Mesothelial cell of epicardium (in vitro differentiated cells): ENCODE measurements around the gene ADSS1. TPM values are rescaled to one million over a fixed set of nuclear protein-coding genes. Genes with fewer than 3 reads are reported as not detected.

Experiments
- DNase-seq, 2 experiments: peaks; one replicate each; pipeline ENCODE4 v3.0.0; 2021; ENCODE audit warnings: low spot score in 2 of 2; ENCODE audit not compliant: unreplicated experiment in 2 of 2
- H3K27ac Mint-ChIP-seq: 2 replicates; pipeline ENCODE4 v1.8.0; 2021; ENCODE audit warnings: mixed read lengths
- H3K27me3 Mint-ChIP-seq: 2 replicates; pipeline ENCODE4 v1.8.0; 2021; ENCODE audit warnings: low read depth, mixed read lengths
- H3K36me3 Mint-ChIP-seq: 2 replicates; pipeline ENCODE4 v1.8.0; 2021; ENCODE audit warnings: mixed read lengths
- H3K4me1 Mint-ChIP-seq: 2 replicates; pipeline ENCODE4 v1.8.0; 2021; ENCODE audit warnings: mixed read lengths
- H3K4me3 Mint-ChIP-seq: 2 replicates; pipeline ENCODE4 v1.8.0; 2021; ENCODE audit warnings: mild to moderate bottlenecking, moderate library complexity, mixed read lengths
- H3K9me3 Mint-ChIP-seq: 2 replicates; pipeline ENCODE4 v1.8.0; 2021; ENCODE audit warnings: mixed read lengths
- CTCF ChIP-seq: fragments of 200-600 bp; sonication (generic); IDR thresholded peaks from one replicate; pipeline ENCODE4 v1.5.0; 2021; ENCODE audit warnings: antibody characterized with exemption; ENCODE audit not compliant: unreplicated experiment
- microRNA-seq: library from miRNA; unstranded; fragments of <30 nt; microRNA quantifications from one replicate; pipeline ENCODE4 v1.2.0, GENCODE V29; 2021; ENCODE audit warnings: inconsistent platforms, mixed read lengths
- total RNA-seq: library from RNA; stranded (reverse); gene quantifications from 3 replicates; pipeline ENCODE4 v1.2.1, GENCODE V29; 2021

Gene ADSS1
- total RNA-seq, 1 donor from 2014 or later = 17.1 TPM

GRCh38 chr14:104794099-104794498 lies 70.1 kb downstream of the ADSS1 start:
- Mint-ChIP-seq H3K4me1 (peaks cover 33% of the 10 kb centered on the region), H3K9me3 (no peaks in the 10 kb centered on the region), H3K27me3 (peaks cover 11% of the 10 kb centered on the region), H3K4me3 (peak overlapping the region; percentile 86), H3K36me3 (no peaks in the 10 kb centered on the region), H3K27ac (peak overlapping the region; percentile 90)
- no peak for DNase-seq
- TF ChIP-seq CTCF = no peak

- H3K27ac Mint-ChIP-seq = peak overlapping the region; percentile 90
- no peaks in the 10 kb centered on the region for H3K36me3 Mint-ChIP-seq
- no peak for DNase-seq
- H3K4me3 Mint-ChIP-seq = peak overlapping the region; percentile 86
- no peaks in the 10 kb centered on the region for H3K9me3 Mint-ChIP-seq
- H3K27me3 Mint-ChIP-seq = peaks cover 11% of the 10 kb centered on the region
- TF ChIP-seq CTCF = no peak
- H3K4me1 Mint-ChIP-seq = peaks cover 38% of the 10 kb centered on the region
These were observed 70.6 kb downstream of the ADSS1 start for GRCh38 chr14:104794631-104794992.

DNA sequence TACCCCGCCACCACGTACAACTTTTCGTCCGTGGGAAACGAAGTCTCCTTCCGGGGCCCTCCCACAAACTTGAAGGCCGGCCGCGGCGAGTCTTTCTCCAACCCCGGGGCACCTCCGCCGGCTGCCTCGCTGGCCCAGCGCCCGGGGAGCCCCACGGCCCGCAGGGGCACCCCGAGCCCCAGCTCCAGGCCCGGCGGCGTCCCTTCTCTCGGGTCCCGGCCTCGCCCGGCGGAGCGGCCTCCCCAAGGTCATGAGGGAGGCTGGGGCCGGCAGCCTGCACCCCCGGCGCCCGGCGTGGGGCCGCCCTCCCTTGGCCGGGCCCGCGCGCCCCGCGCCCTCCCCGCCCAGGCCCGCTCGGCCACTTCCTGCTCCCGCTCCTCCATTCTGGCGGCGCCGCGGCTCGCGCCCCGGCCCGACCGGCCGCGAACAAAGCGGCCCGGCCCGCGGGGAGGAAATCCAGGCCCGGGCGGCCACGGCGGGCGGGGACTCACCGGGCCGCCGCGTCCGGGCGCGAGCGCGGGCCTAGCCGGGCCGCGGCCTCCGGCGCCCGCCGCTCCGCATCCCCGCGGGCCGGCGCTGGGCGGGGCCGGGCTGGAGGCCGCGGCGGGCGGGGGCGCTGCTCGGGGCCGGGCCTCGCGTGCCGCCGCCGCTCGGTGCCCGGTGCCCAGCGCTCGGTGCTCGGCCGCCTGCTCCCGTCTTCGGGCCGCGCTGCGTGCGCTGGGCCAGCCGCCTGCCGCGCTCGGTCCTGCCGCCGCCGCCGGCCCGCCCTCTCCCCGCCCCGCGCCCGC lies 71.2 kb downstream of the ADSS1 start, which contains the start of gene AKT1:
Gene AKT1, minus strand, starts transcription at position 756 of the 788 bp plus-strand sequence. CDS start 3,105 bp downstream, outside the sequence.
- H3K4me3 Mint-ChIP-seq = peak within 1 kb of the TSS; percentile 86
- peaks cover 41% of the 10 kb centered on the region for H3K4me1 Mint-ChIP-seq
- no peaks in the 10 kb centered on the region for H3K9me3 Mint-ChIP-seq
- TF ChIP-seq CTCF = no peak
- DNase-seq = peak in 1 of 2 experiments; percentile 51
- H3K27me3 Mint-ChIP-seq = peaks cover 11% of the 10 kb centered on the region
- peak within 1 kb of the TSS; percentile 90 for H3K27ac Mint-ChIP-seq
- no peaks in the 10 kb centered on the region for H3K36me3 Mint-ChIP-seq

- H3K27me3 Mint-ChIP-seq = peaks cover 11% of the 10 kb centered on the region
- peak overlapping the region; percentile 68 for H3K4me3 Mint-ChIP-seq
- H3K4me1 Mint-ChIP-seq = peaks cover 41% of the 10 kb centered on the region
- DNase-seq = no peak
- H3K27ac Mint-ChIP-seq = peak overlapping the region; percentile 59
- no peaks in the 10 kb centered on the region for H3K36me3 Mint-ChIP-seq
- TF ChIP-seq CTCF = no peak
- no peaks in the 10 kb centered on the region for H3K9me3 Mint-ChIP-seq
These were observed 72.0 kb downstream of the ADSS1 start for GRCh38 chr14:104795781-104796686.

DNA sequence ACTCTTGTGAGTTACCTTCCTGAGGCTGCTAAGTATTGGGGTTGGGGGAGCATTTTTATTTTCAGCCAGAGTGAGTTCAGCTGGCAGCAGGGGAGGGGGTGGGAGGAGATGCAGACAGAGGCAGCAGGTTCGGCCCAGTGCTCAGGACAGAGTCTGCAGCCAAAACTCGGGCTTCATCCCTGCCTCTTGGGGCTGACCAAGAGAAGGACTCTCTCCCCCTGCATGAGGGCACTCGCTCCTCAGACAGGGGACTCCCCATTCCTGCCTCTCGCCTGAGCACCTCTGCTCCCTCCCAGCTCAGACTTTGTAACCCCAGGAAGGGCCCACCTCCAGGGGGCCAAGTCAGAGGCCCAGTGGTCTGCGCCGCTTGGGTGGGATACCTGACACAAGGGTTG lies 72.7 kb downstream of the ADSS1 start:
- H3K4me3 Mint-ChIP-seq = peak overlapping the region; percentile 68
- no peaks in the 10 kb centered on the region for H3K9me3 Mint-ChIP-seq
- no peaks in the 10 kb centered on the region for H3K36me3 Mint-ChIP-seq
- H3K27ac Mint-ChIP-seq = no peak overlapping the region
- TF ChIP-seq CTCF = no peak
- no peak for DNase-seq
- H3K4me1 Mint-ChIP-seq = peaks cover 43% of the 10 kb centered on the region
- peaks cover 12% of the 10 kb centered on the region for H3K27me3 Mint-ChIP-seq

Small RNA genes lying within 50 kb of the gene (microRNA-seq; reads per million reads assigned to microRNA genes)
- not detected for gene MIR4710

Other genes with a start within 250 kb of the ADSS1 start
- 0.29 to 0.52 TPM (median 0.36 TPM) in 3 replicates for gene C14orf180, start 144.5 kb upstream of the ADSS1 start, total RNA-seq
- 5.9 to 7.3 TPM (median 6.0 TPM) in 3 replicates for gene TMEM179, start 119.5 kb upstream of the ADSS1 start, total RNA-seq
- gene INF2, start 34.6 kb upstream of the ADSS1 start, total RNA-seq = 90.2 to 92.8 TPM (median 92.5 TPM) in 3 replicates
- gene SIVA1, start 28.9 kb downstream of the ADSS1 start, total RNA-seq = 68.7 to 70.9 TPM (median 70.9 TPM) in 3 replicates
- gene AKT1, start 71.5 kb downstream of the ADSS1 start, total RNA-seq = 116 to 122 TPM (median 117 TPM) in 3 replicates
- 5.8 to 6.7 TPM (median 6.2 TPM) in 3 replicates for gene ZBTB42, start 76.9 kb downstream of the ADSS1 start, total RNA-seq
- gene CEP170B, start 141.0 kb downstream of the ADSS1 start, total RNA-seq = 28.3 to 29.2 TPM (median 28.4 TPM) in 3 replicates
- 0.58 to 0.78 TPM (median 0.75 TPM) in 3 replicates for gene PLD4, start 200.7 kb downstream of the ADSS1 start, total RNA-seq